K562 (cell line): ENCODE data around the gene REC8. TPM values are rescaled to one million over a fixed set of nuclear protein-coding genes. Genes with fewer than 3 reads are reported as not detected.

Experiments used
- ATAC-seq: fragments of 200-7000 bp; cut with Tn5 transposase; 3 replicates; pipeline ENCODE4 v1.9.1; 2020; ENCODE audit warnings: moderate library complexity
- BruUV-seq: library from RNA; stranded (reverse); fragments of 400-500 nt; replicated peaks from 2 replicates; lab custom pipeline; 2021; lab: Mats Ljungman, UMichigan
- CTCF ChIA-PET: fragments of 300-600 bp; formaldehyde crosslinking; extraction: SDS; loops from one replicate; lab custom pipeline; 2021; ENCODE audit warnings: low intra/inter-chr PET ratio; lab: Yijun Ruan, JAX
- POLR2A ChIA-PET: fragments of 300-600, 350-650 bp; sonication (Branson Sonifier 250); formaldehyde crosslinking; extraction: SDS; loops from one replicate; lab custom pipeline; 2021; ENCODE audit warnings: antibody characterized with exemption, inconsistent platforms; lab: Yijun Ruan, JAX
- DNase-seq, 4 experiments: peaks; one replicate each; pipeline versions ENCODE4 v3.0.0 to v3.0.0-alpha.2; 2011 to 2018; ENCODE audit warnings: low spot score in 3 of 4, mixed read lengths in 3 of 4; ENCODE audit errors: extremely low read depth in 1 of 4
- FAIRE-seq: peaks from 2 replicates; lab custom pipeline; 2011; peaks lifted over from hg19 to GRCh38; lab: Jason Lieb, UNC
- H2AFZ ChIP-seq: 2 replicates; pipeline ENCODE4 v1.6.0; 2011; ENCODE audit warnings: low read depth, low read length, control low read depth, inconsistent platforms
- H3K27ac ChIP-seq: fragments of 200-600 bp; 3 replicates; pipeline ENCODE4 v1.8.0; 2011; ENCODE audit warnings: low read depth, mild to moderate bottlenecking, control low read depth, inconsistent platforms, low read length, moderate library complexity, mixed read lengths; ENCODE audit errors: extremely low read depth
- H3K27me3 ChIP-seq, 2 experiments: fragments of 300-600 bp in 1 of 2; 2 replicates in 1 of 2; 3 replicates in 1 of 2; pipeline versions ENCODE4 v1.6.0 to v1.8.0; 2011; ENCODE audit warnings: inconsistent platforms in 2 of 2, low read length in 2 of 2, mild to moderate bottlenecking in 1 of 2, mixed read lengths in 1 of 2, moderate library complexity in 1 of 2; ENCODE audit not compliant: control insufficient read depth in 2 of 2, insufficient read depth in 2 of 2
- H3K36me3 ChIP-seq: fragments of 300-600 bp; 3 replicates; pipeline ENCODE4 v1.8.0; 2011; ENCODE audit warnings: mild to moderate bottlenecking, low read length, inconsistent platforms; ENCODE audit not compliant: control insufficient read depth, insufficient read depth
- H3K4me1 ChIP-seq, 2 experiments: fragments of 200-600 bp in 1 of 2; replicated peaks in 1 of 2; 2 replicates in 1 of 2; 3 replicates in 1 of 2; pipeline versions ENCODE4 v1.5.1 to v1.8.0; 2011; ENCODE audit warnings: inconsistent platforms in 2 of 2, low read length in 2 of 2, mild to moderate bottlenecking in 1 of 2, mixed read lengths in 1 of 2, moderate library complexity in 1 of 2; ENCODE audit not compliant: control insufficient read depth in 2 of 2, insufficient read depth in 2 of 2
- H3K4me2 ChIP-seq: 2 replicates; pipeline ENCODE4 v1.6.1; 2011; ENCODE audit warnings: low read length, control low read depth, inconsistent platforms, mixed read lengths; ENCODE audit not compliant: insufficient read depth
- H3K4me3 ChIP-seq: fragments of 200-600 bp; sonication (generic), shearing (Covaris generic); 2 replicates; pipeline ENCODE4 v1.5.1; 2016; ENCODE audit warnings: control low read depth, inconsistent platforms
- H3K79me2 ChIP-seq: fragments of 200-600 bp; 3 replicates; pipeline ENCODE4 v1.8.0; 2011; ENCODE audit warnings: low read length, inconsistent platforms; ENCODE audit not compliant: control insufficient read depth, insufficient read depth
- H3K9ac ChIP-seq, 2 experiments: 2 replicates each; pipeline versions ENCODE4 v1.6.0 to v1.6.1; 2011; ENCODE audit warnings: low read depth in 2 of 2, low read length in 2 of 2, control low read depth in 1 of 2, inconsistent platforms in 1 of 2, mild to moderate bottlenecking in 1 of 2, mixed read lengths in 1 of 2; ENCODE audit not compliant: insufficient read depth in 1 of 2
- H3K9me1 ChIP-seq: one replicate; pipeline ENCODE4 v1.6.0; 2011; ENCODE audit warnings: inconsistent platforms, mild to moderate bottlenecking, low read length, moderate library complexity; ENCODE audit not compliant: control insufficient read depth, insufficient read depth
- H3K9me3 ChIP-seq: replicated peaks from 2 replicates; pipeline ENCODE4 v1.5.1; 2011; ENCODE audit warnings: low read depth, low read length, inconsistent platforms; ENCODE audit not compliant: control insufficient read depth, insufficient read depth
- H4K20me1 ChIP-seq: replicated peaks from 2 replicates; pipeline ENCODE4 v1.6.1; 2011; ENCODE audit warnings: low read length, inconsistent platforms, mixed read lengths; ENCODE audit not compliant: control insufficient read depth, insufficient read depth
- POLR2G ChIP-seq: fragments of 200-400 bp; formaldehyde crosslinking; IDR thresholded peaks from 2 replicates; pipeline ENCODE4 v1.6.1; 2017; ENCODE audit warnings: low read depth, mild to moderate bottlenecking, antibody characterized with exemption, low read length, moderate library complexity
- RBFOX2 ChIP-seq: fragments of 200-400 bp; formaldehyde crosslinking; IDR thresholded peaks from 2 replicates; pipeline ENCODE4 v1.6.1; 2017; ENCODE audit warnings: low read depth, mild to moderate bottlenecking, low read length, moderate library complexity
- ZBTB8A ChIP-seq: fragments of 450-650 bp; IDR thresholded peaks from 2 replicates; pipeline ENCODE4 v1.6.1; 2018; ENCODE audit warnings: mild to moderate bottlenecking, moderate library complexity; ENCODE audit not compliant: partially characterized antibody
- WGBS: fragments of 100-300 bp; shearing (Covaris generic); methylation state at CpG from one replicate; pipeline ENCODE4 v1.1.6; 2016; ENCODE audit warnings: low coverage, mixed read lengths; ENCODE audit not compliant: insufficient coverage; ENCODE audit errors: missing lambda C conversion rate; 5-methylcytosine and 5-hydroxymethylcytosine counted together
- in situ Hi-C: fragments of 300-500 bp; cut with MboI; formaldehyde crosslinking; loops from 4 replicates; pipeline ENCODE4 v1.15.0; 2018; ENCODE audit warnings: inconsistent platforms, mixed read lengths
- intact Hi-C: fragments of 100-400 bp; cut with micrococcal nuclease; formaldehyde crosslinking; loops from 2 replicates; pipeline ENCODE4 v1.14.2; 2022
- polyA plus RNA-seq, 8 experiments: library from polyadenylated mRNA; depleted of rRNA in 4 of 8; stranded (reverse) in 5 of 8; unstranded in 3 of 8; fragments of >200 nt; fragmentation: Nextera tagmentation in 2 of 8; fragmentation: Illumina TruSeq in 1 of 8; extraction: Ambion mirVana in 2 of 8; extraction: Trizol in 1 of 8; gene quantifications; 2 replicates each; pipeline versions ENCODE4 v1.2.1 to v1.2.3, GENCODE V29; 2011 to 2014; ENCODE audit warnings: inconsistent platforms in 1 of 8, missing spikeins in 1 of 8
- total RNA-seq, 7 experiments: library from RNA; depleted of rRNA in 6 of 7; stranded (reverse); fragments of >200 nt in 6 of 7; fragmentation: Illumina TruSeq in 2 of 7; extraction: Trizol in 2 of 7; gene quantifications; 2 replicates each; pipeline versions ENCODE4 v1.2.1 to v1.2.3, GENCODE V29; 2011 to 2021; ENCODE audit warnings: low replicate concordance in 1 of 7

The REC8 gene
- total and polyA plus RNA-seq, 9 of the 15 experiments (the other 6 are each of a cell fraction or from before 2014, with no cell fraction given) = 0.11 to 2.5 (median 0.85) TPM

DNA sequence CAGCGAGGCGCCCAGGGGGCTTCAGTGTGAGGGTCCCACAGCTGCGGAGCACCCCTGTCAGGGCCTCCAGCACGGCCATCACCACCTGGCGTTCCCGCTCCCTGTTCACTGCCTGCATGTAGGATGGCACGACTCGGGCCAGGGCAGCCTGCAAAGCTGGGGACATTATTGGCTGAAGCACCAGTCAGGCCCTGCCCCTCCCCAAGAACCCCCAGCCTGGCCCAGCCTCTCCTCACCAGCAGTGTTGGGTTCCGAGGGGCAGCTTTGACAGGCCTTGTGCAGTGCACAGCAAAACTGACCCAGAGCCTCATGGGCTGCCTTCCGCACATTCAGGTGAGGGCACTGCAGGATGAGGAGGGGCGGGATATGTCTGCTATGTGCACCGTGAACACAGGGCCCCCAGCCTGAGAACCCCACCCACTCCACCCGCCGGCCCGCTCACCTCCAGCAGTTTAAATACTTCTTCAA is 11.2 kb downstream of the REC8 start:
- peak; percentile 60 for TF ChIP-seq POLR2G
- no peak for TF ChIP-seq ZBTB8A
- peak; percentile 42 for TF ChIP-seq RBFOX2
- H3K4me3 ChIP-seq = no peak overlapping the region
- no peak for ATAC-seq
- H3K9ac ChIP-seq = no peak overlapping the region
- H3K27ac ChIP-seq = no peak overlapping the region
- H3K4me2 ChIP-seq = no peak overlapping the region
- no peak for FAIRE-seq
- H3K36me3 ChIP-seq = peaks cover 94% of the 10 kb centered on the region; the same call in 2 of the 3 replicates
- POLR2A ChIA-PET = no interaction called here
- BruUV-seq = no TSS peak
- H2AFZ ChIP-seq = no peak overlapping the region
- 93% methylated on average over 5 of the region's 15 CpGs for WGBS
- H3K9me3 ChIP-seq = no peaks in the 10 kb centered on the region
- H3K4me1 ChIP-seq = peaks cover 0 to 12% of the 10 kb centered on the region in 2 experiments; a peak in 3 of 5 replicates
- in situ Hi-C loops (no loop called here), intact Hi-C loops (no loop called here)
- peaks cover 6% of the 10 kb centered on the region; the same call in 1 of the 2 replicates for H4K20me1 ChIP-seq
- DNase-seq = no peak
- CTCF ChIA-PET = no interaction called here
- H3K27me3 ChIP-seq = no peaks in the 10 kb centered on the region
- peaks cover 2% of the 10 kb centered on the region for H3K9me1 ChIP-seq
- peaks cover 12% of the 10 kb centered on the region for H3K79me2 ChIP-seq
